GM12878 (cell line): ENCODE data around the gene CAMTA1. TPM values are rescaled to one million over a fixed set of nuclear protein-coding genes. Genes with fewer than 3 reads are reported as not detected.

Experiments
- ATAC-seq: fragments of 200-7000 bp; cut with Tn5 transposase; 3 replicates; pipeline ENCODE4 v1.9.1; 2020; ENCODE audit warnings: mild to moderate bottlenecking, moderate library complexity
- BruUV-seq: library from RNA; stranded (reverse); fragments of 400-500 nt; replicated peaks from 2 replicates; lab custom pipeline; 2021; lab: Mats Ljungman, UMichigan
- CTCF ChIA-PET: fragments of 300-600 bp; sonication (Branson Sonifier 250); formaldehyde crosslinking; extraction: SDS; loops from one replicate; lab custom pipeline; 2021; ENCODE audit warnings: inconsistent platforms; lab: Yijun Ruan, JAX
- POLR2A ChIA-PET: fragments of 350-600 bp; formaldehyde crosslinking; extraction: SDS; loops from one replicate; lab custom pipeline; 2021; ENCODE audit warnings: inconsistent platforms; lab: Charles Lee
- RAD21 ChIA-PET: fragments of 300-600 bp; sonication (Branson Sonifier 250); formaldehyde crosslinking; loops from one replicate; lab custom pipeline; 2023; ENCODE audit warnings: antibody characterized with exemption; ENCODE audit not compliant: unreplicated experiment; lab: Charles Lee
- SMC1A ChIA-PET: fragments of 300-600 bp; sonication (Branson Sonifier 250); formaldehyde crosslinking; loops from one replicate; lab custom pipeline; 2023; ENCODE audit not compliant: unreplicated experiment, uncharacterized antibody; lab: Charles Lee
- DNase-seq: peaks from one replicate; pipeline ENCODE4 v3.0.0-alpha.2; 2011; ENCODE audit warnings: low read depth, low spot score
- FAIRE-seq: peaks from 3 replicates; lab custom pipeline; 2011; peaks lifted over from hg19 to GRCh38; lab: Jason Lieb, UNC
- H2AFZ ChIP-seq: 2 replicates; pipeline ENCODE4 v1.6.0; 2011; ENCODE audit warnings: low read depth, low read length, control low read depth; ENCODE audit not compliant: control insufficient read depth
- H3K27ac ChIP-seq: 2 replicates; pipeline ENCODE4 v1.5.1; 2011; ENCODE audit warnings: control low read depth; ENCODE audit not compliant: control insufficient read depth, insufficient read depth
- H3K27me3 ChIP-seq, 2 experiments: replicated peaks in 1 of 2; 2 replicates each; pipeline versions ENCODE4 v1.6.0 to v1.6.1; 2011; ENCODE audit warnings: low read length in 1 of 2; ENCODE audit not compliant: control insufficient read depth in 2 of 2, insufficient read depth in 2 of 2
- H3K36me3 ChIP-seq, 2 experiments: 2 replicates each; pipeline ENCODE4 v1.5.1; 2011; ENCODE audit warnings: low read length in 1 of 2; ENCODE audit not compliant: control insufficient read depth in 2 of 2, insufficient read depth in 2 of 2
- H3K4me1 ChIP-seq: 2 replicates; pipeline ENCODE4 v1.6.1; 2011; ENCODE audit warnings: mild to moderate bottlenecking, low read length, moderate library complexity, mixed read lengths; ENCODE audit not compliant: control insufficient read depth, insufficient read depth
- H3K4me2 ChIP-seq: 2 replicates; pipeline ENCODE4 v1.6.0; 2011; ENCODE audit warnings: control low read depth; ENCODE audit not compliant: control insufficient read depth, insufficient read depth
- H3K4me3 ChIP-seq: fragments of 200-600 bp; sonication (generic); 2 replicates; pipeline ENCODE4 v1.5.1; 2016
- H3K79me2 ChIP-seq: 2 replicates; pipeline ENCODE4 v1.6.0; 2011; ENCODE audit warnings: low read length; ENCODE audit not compliant: control insufficient read depth, insufficient read depth
- H3K9ac ChIP-seq: 2 replicates; pipeline ENCODE4 v1.8.0; 2011; ENCODE audit warnings: low read length, control low read depth, mixed read lengths; ENCODE audit not compliant: control insufficient read depth, insufficient read depth
- H3K9me3 ChIP-seq: replicated peaks from 3 replicates; pipeline ENCODE4 v1.5.1; 2011; ENCODE audit warnings: mild to moderate bottlenecking, low read length; ENCODE audit not compliant: control insufficient read depth, insufficient read depth
- H4K20me1 ChIP-seq: 2 replicates; pipeline ENCODE4 v1.6.0; 2011; ENCODE audit not compliant: control insufficient read depth, insufficient read depth
- CHD2 ChIP-seq: IDR thresholded peaks from 2 replicates; pipeline ENCODE4 v1.6.1; 2011; ENCODE audit warnings: low read depth, low read length, improper control_type of control experiment, borderline replicate concordance
- CREB1 ChIP-seq: IDR thresholded peaks from 2 replicates; pipeline ENCODE4 v1.6.1; 2012; ENCODE audit warnings: low read depth, mild to moderate bottlenecking, inconsistent platforms
- ETV6 ChIP-seq, 2 experiments: fragments of 450-650 bp in 1 of 2; IDR thresholded peaks in 1 of 2; conservative IDR thresholded peaks in 1 of 2; 2 replicates each; pipeline ENCODE4 v1.6.1; 2014; ENCODE audit warnings: antibody characterized with exemption in 1 of 2, borderline replicate concordance in 1 of 2, low read depth in 1 of 2, mild to moderate bottlenecking in 1 of 2, moderate library complexity in 1 of 2
- FOS ChIP-seq: IDR thresholded peaks from 3 replicates; pipeline ENCODE4 v1.6.1; 2011; ENCODE audit warnings: borderline replicate concordance; ENCODE audit not compliant: insufficient read length; ENCODE audit errors: extremely low read depth
- FOXK2 ChIP-seq: fragments of 450-650 bp; IDR thresholded peaks from 2 replicates; pipeline ENCODE4 v1.6.1; 2017; ENCODE audit warnings: mild to moderate bottlenecking, moderate library complexity
- FOXM1 ChIP-seq: IDR thresholded peaks from 2 replicates; pipeline ENCODE4 v1.6.1; 2012; ENCODE audit warnings: low read depth, mild to moderate bottlenecking, inconsistent platforms, low read length, moderate library complexity
- GABPA ChIP-seq: IDR thresholded peaks from 2 replicates; pipeline ENCODE4 v1.6.1; 2014; ENCODE audit warnings: antibody characterized with exemption, low read depth, mild to moderate bottlenecking, inconsistent platforms
- KLF5 ChIP-seq: fragments of 450-650 bp; IDR thresholded peaks from 2 replicates; pipeline ENCODE4 v1.6.1; 2014; ENCODE audit warnings: mild to moderate bottlenecking; ENCODE audit not compliant: partially characterized antibody
- MEF2B ChIP-seq: fragments of 450-650 bp; IDR thresholded peaks from 2 replicates; pipeline ENCODE4 v1.6.1; 2018; ENCODE audit warnings: mild to moderate bottlenecking, moderate library complexity; ENCODE audit not compliant: partially characterized antibody, poor library complexity, severe bottlenecking
- SRF ChIP-seq, 2 experiments: IDR thresholded peaks; 2 replicates each; pipeline ENCODE4 v1.6.1; 2011; ENCODE audit warnings: low read depth in 2 of 2, low read length in 2 of 2, mild to moderate bottlenecking in 1 of 2, moderate library complexity in 1 of 2
- SUZ12 ChIP-seq: fragments of 200-600 bp; sonication (generic); IDR thresholded peaks from one replicate; pipeline ENCODE4 v1.6.1; 2018; ENCODE audit warnings: antibody characterized with exemption, mild to moderate bottlenecking; ENCODE audit not compliant: unreplicated experiment
- TCF7 ChIP-seq: IDR thresholded peaks from 2 replicates; pipeline ENCODE4 v1.6.1; 2014; ENCODE audit warnings: antibody characterized with exemption, borderline replicate concordance
- WRNIP1 ChIP-seq: IDR thresholded peaks from 2 replicates; pipeline ENCODE4 v1.6.1; 2011; ENCODE audit warnings: low read depth, low read length, improper control_type of control experiment, borderline replicate concordance
- ZNF24 ChIP-seq: fragments of 450-650 bp; IDR thresholded peaks from 2 replicates; pipeline ENCODE4 v1.6.1; 2017; ENCODE audit warnings: antibody characterized with exemption, mild to moderate bottlenecking
- whole genome bisulfite sequencing: methylation state at CpG from one replicate; pipeline ENCODE4 v1.1.6; 2016; ENCODE audit warnings: low lambda C conversion rate; ENCODE audit not compliant: insufficient replicate concordance, insufficient coverage; ENCODE audit errors: missing lambda C conversion rate; 5-methylcytosine and 5-hydroxymethylcytosine counted together
- in situ Hi-C: fragments of 300-500 bp; cut with MboI; formaldehyde crosslinking; loops from 9 replicates; pipeline ENCODE4 v1.14.3; 2018; ENCODE audit warnings: mixed read lengths
- intact Hi-C: fragments of 100-400 bp; cut with micrococcal nuclease; formaldehyde crosslinking; loops from one replicate; pipeline ENCODE4 v1.14.2; 2022; ENCODE audit not compliant: unreplicated experiment
- polyA plus RNA-seq, 11 experiments: library from polyadenylated mRNA; depleted of rRNA in 4 of 11; unstranded in 6 of 11; stranded (reverse) in 5 of 11; fragments of >200 nt; fragmentation: Nextera tagmentation in 4 of 11; fragmentation: Illumina TruSeq in 1 of 11; extraction: Ambion mirVana in 4 of 11; extraction: Trizol in 1 of 11; gene quantifications; 1 replicate in 1 of 11; 2 replicates in 10 of 11; pipeline versions ENCODE4 v1.2.1 to v1.2.3, GENCODE V29; 2011 to 2016; ENCODE audit warnings: inconsistent platforms in 2 of 11, missing spikeins in 2 of 11, low read depth in 1 of 11
- total RNA-seq, 4 experiments: library from RNA; depleted of rRNA in 3 of 4; stranded (reverse); fragments of >200 nt in 3 of 4; fragmentation: Illumina TruSeq in 1 of 4; extraction: Trizol in 1 of 4; gene quantifications; 2 replicates each; pipeline versions ENCODE4 v1.2.1 to v1.2.3, GENCODE V29; 2013 to 2021
- TF ChIP-seq, protein P1 (sequence below): IDR thresholded peaks from 2 replicates; pipeline ENCODE4 v1.6.1; 2011; ENCODE audit warnings: mild to moderate bottlenecking, low read depth, low read length, moderate library complexity; ENCODE audit not compliant: insufficient replicate concordance
- TF ChIP-seq, protein P2 (sequence below): fragments of 450-650 bp; IDR thresholded peaks from 2 replicates; pipeline ENCODE4 v1.6.1; 2017; ENCODE audit warnings: low read depth, mild to moderate bottlenecking, moderate library complexity
- TF ChIP-seq, protein P3 (sequence below): fragments of 450-650 bp; formaldehyde crosslinking; IDR thresholded peaks from 2 replicates; pipeline ENCODE4 v1.5.0; 2022; ENCODE audit warnings: mild to moderate bottlenecking, missing genetic modification characterization

The CAMTA1 gene
- total and polyA plus RNA-seq, 10 of the 15 experiments (the other 5 are each of a cell fraction or from before 2014, with no cell fraction given) = 37.7 to 148 (median 76.4) TPM

DNA sequence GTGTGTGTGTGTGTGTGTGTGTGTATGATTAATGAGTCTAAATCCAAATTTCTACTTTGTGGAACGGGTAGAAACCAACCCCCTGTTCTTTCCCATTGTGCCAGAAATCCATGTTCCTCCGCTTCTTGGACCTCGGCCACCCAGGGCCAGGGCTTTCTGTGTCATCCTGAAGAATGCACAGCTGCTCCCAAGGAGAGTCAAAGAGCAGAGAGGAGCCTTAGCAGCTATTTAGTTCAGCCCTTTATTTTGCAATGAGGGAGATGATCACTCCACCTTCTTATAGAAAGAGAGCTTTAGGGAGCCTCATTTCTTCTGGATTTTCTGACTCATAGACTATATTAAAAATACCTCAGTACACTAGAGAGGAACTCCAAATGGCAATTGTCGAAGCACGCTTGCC is 496.6 kb downstream of the CAMTA1 start (continued):
- TF ChIP-seq SRF (IDR thresholded peaks at IDR 0.05; ENCODE audit: low read depth in 2 of 2, low read length in 2 of 2) = no peak
- no peak for TF ChIP-seq FOXM1
- TF ChIP-seq KLF5 = no peak
- no peak for TF ChIP-seq FOXK2

DNA sequence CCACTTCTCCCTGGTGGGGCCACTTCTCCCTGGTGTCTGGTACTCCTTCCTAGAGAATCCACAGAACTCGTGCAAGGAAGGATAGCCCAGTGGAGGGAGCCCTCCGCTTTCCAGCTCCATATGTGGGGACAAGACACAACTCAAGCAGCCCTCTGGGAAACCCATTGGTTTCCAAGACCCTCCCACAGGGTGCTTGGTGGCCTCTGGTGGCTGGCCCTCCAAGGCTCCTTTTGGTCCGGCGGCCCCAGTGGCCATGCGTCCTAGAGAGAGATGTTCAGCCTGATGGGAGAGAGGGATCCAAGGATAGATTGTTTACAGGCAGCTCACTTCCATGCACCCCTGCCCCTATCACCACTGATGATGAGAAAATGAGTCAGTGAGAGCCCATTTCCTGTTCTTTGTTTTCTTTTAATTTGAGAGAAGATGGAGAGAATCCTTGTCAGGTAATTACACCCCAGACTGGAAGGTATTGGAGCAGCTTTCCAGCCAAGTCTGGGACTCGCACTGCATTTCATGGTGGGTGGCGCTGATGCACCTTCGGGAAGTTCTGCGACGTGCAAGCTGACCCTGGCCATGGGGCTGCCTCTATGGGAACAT is 499.7 kb downstream of the CAMTA1 start:
- peaks cover 0 to 2% of the 10 kb centered on the region in 2 experiments; a peak in 2 of 4 replicates for H3K27me3 ChIP-seq
- no peak overlapping the region for H3K4me2 ChIP-seq
- H3K27ac ChIP-seq = no peak overlapping the region
- WGBS = 57% methylated on average over 10 of the region's 10 CpGs
- ChIA-PET SMC1A (no interaction called here), CTCF (no interaction called here), POLR2A (no interaction called here), RAD21 (no interaction called here)
- H3K79me2 ChIP-seq = no peaks in the 10 kb centered on the region
- no peak for ATAC-seq
- no peak for FAIRE-seq
- no peaks in the 10 kb centered on the region for H4K20me1 ChIP-seq
- in situ Hi-C loops (no loop called here), intact Hi-C loops (no loop called here)
- H3K4me1 ChIP-seq = no peaks in the 10 kb centered on the region
- no peak overlapping the region for H3K9ac ChIP-seq
- no TSS peak for BruUV-seq
- no peak overlapping the region for H3K4me3 ChIP-seq
- DNase-seq = no peak
- H3K36me3 ChIP-seq = no peaks in the 10 kb centered on the region
- H3K9me3 ChIP-seq = no peaks in the 10 kb centered on the region
- no peak overlapping the region for H2AFZ ChIP-seq
- no peak for TF ChIP-seq TCF7
- TF ChIP-seq, protein P1, sequence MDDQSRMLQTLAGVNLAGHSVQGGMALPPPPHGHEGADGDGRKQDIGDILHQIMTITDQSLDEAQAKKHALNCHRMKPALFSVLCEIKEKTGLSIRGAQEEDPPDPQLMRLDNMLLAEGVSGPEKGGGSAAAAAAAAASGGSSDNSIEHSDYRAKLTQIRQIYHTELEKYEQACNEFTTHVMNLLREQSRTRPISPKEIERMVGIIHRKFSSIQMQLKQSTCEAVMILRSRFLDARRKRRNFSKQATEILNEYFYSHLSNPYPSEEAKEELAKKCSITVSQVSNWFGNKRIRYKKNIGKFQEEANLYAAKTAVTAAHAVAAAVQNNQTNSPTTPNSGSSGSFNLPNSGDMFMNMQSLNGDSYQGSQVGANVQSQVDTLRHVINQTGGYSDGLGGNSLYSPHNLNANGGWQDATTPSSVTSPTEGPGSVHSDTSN = no peak
- TF ChIP-seq, protein P2, sequence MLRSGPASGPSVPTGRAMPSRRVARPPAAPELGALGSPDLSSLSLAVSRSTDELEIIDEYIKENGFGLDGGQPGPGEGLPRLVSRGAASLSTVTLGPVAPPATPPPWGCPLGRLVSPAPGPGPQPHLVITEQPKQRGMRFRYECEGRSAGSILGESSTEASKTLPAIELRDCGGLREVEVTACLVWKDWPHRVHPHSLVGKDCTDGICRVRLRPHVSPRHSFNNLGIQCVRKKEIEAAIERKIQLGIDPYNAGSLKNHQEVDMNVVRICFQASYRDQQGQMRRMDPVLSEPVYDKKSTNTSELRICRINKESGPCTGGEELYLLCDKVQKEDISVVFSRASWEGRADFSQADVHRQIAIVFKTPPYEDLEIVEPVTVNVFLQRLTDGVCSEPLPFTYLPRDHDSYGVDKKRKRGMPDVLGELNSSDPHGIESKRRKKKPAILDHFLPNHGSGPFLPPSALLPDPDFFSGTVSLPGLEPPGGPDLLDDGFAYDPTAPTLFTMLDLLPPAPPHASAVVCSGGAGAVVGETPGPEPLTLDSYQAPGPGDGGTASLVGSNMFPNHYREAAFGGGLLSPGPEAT = no peak
- no peak for TF ChIP-seq WRNIP1
- no peak for TF ChIP-seq CREB1
- TF ChIP-seq, protein P3, sequence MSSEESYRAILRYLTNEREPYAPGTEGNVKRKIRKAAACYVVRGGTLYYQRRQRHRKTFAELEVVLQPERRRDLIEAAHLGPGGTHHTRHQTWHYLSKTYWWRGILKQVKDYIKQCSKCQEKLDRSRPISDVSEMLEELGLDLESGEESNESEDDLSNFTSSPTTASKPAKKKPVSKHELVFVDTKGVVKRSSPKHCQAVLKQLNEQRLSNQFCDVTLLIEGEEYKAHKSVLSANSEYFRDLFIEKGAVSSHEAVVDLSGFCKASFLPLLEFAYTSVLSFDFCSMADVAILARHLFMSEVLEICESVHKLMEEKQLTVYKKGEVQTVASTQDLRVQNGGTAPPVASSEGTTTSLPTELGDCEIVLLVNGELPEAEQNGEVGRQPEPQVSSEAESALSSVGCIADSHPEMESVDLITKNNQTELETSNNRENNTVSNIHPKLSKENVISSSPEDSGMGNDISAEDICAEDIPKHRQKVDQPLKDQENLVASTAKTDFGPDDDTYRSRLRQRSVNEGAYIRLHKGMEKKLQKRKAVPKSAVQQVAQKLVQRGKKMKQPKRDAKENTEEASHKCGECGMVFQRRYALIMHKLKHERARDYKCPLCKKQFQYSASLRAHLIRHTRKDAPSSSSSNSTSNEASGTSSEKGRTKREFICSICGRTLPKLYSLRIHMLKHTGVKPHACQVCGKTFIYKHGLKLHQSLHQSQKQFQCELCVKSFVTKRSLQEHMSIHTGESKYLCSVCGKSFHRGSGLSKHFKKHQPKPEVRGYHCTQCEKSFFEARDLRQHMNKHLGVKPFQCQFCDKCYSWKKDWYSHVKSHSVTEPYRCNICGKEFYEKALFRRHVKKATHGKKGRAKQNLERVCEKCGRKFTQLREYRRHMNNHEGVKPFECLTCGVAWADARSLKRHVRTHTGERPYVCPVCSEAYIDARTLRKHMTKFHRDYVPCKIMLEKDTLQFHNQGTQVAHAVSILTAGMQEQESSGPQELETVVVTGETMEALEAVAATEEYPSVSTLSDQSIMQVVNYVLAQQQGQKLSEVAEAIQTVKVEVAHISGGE (CRISPR knock-in tag) = no peak
- no peak for TF ChIP-seq SUZ12
- no peak for TF ChIP-seq CHD2
- TF ChIP-seq ETV6 (conservative IDR thresholded peaks at IDR 0.05 in 1 of 2, IDR thresholded peaks at IDR 0.05 in 1 of 2; ENCODE audit: borderline replicate concordance in 1 of 2, low read depth in 1 of 2) = no peak
- TF ChIP-seq FOS = no peak
- TF ChIP-seq MEF2B = no peak
- no peak for TF ChIP-seq ZNF24
- no peak for TF ChIP-seq GABPA
